CD14-positive monocyte (primary cell): ENCODE measurements around the gene TIRAP. TPM values are rescaled to one million over a fixed set of nuclear protein-coding genes. Genes with fewer than 3 reads are reported as not detected.

Source experiments
- DNase-seq, 3 donors: peaks; one replicate each; pipeline ENCODE4 v3.0.0-alpha.2; 2011 to 2022
- H2AFZ ChIP-seq: 2 replicates; pipeline ENCODE4 v1.6.0; 2012; ENCODE audit warnings: mild to moderate bottlenecking, low read depth, low read length, inconsistent platforms; ENCODE audit not compliant: insufficient read depth, poor library complexity, severe bottlenecking
- H3K27ac ChIP-seq, 2 donors: 1 replicate in 1 of 2; 2 replicates in 1 of 2; pipeline ENCODE4 v1.5.1; 2012 to 2013; ENCODE audit warnings: low read length in 2 of 2, control low read depth in 1 of 2, inconsistent platforms in 1 of 2, low read depth in 1 of 2, mild to moderate bottlenecking in 1 of 2
- H3K27me3 ChIP-seq, 2 donors: one replicate each; pipeline versions ENCODE4 v1.6.0 to v1.6.1; 2011 to 2013; ENCODE audit warnings: low read length in 2 of 2; ENCODE audit not compliant: control insufficient read depth in 2 of 2, insufficient read depth in 2 of 2
- H3K36me3 ChIP-seq, 2 donors: replicated peaks in 1 of 2; 1 replicate in 1 of 2; 2 replicates in 1 of 2; pipeline versions ENCODE4 v1.5.1 to v1.6.1; 2012 to 2013; ENCODE audit warnings: low read length in 2 of 2, control low read depth in 1 of 2, inconsistent platforms in 1 of 2, mild to moderate bottlenecking in 1 of 2; ENCODE audit not compliant: insufficient read depth in 2 of 2, control insufficient read depth in 1 of 2
- H3K4me1 ChIP-seq, 2 donors: 1 replicate in 1 of 2; 2 replicates in 1 of 2; pipeline versions ENCODE4 v1.5.1 to v1.6.1; 2012 to 2013; ENCODE audit warnings: low read length in 2 of 2, control low read depth in 1 of 2, inconsistent platforms in 1 of 2, mild to moderate bottlenecking in 1 of 2, moderate library complexity in 1 of 2; ENCODE audit not compliant: insufficient read depth in 2 of 2, control insufficient read depth in 1 of 2
- H3K4me2 ChIP-seq: replicated peaks from 2 replicates; pipeline ENCODE3; 2012; ENCODE audit warnings: low read length, moderate library complexity, mild to moderate bottlenecking; ENCODE audit not compliant: poor library complexity, severe bottlenecking; ENCODE audit errors: extremely low read depth
- H3K4me3 ChIP-seq, 3 experiments: fragments of 200-600 bp in 1 of 3; sonication (generic) in 1 of 3; replicated peaks in 1 of 3; 1 replicate in 2 of 3; 2 replicates in 1 of 3; pipeline ENCODE4 v1.5.1; 2011 to 2013; ENCODE audit warnings: low read length in 3 of 3, mild to moderate bottlenecking in 3 of 3, control low read depth in 2 of 3, low read depth in 2 of 3, inconsistent platforms in 1 of 3, moderate library complexity in 1 of 3
- H3K79me2 ChIP-seq: 2 replicates; pipeline ENCODE4 v1.6.0; 2012; ENCODE audit warnings: mild to moderate bottlenecking, control low read depth, inconsistent platforms, low read length, moderate library complexity; ENCODE audit not compliant: insufficient read depth
- H3K9ac ChIP-seq: 2 replicates; pipeline ENCODE4 v1.6.0; 2017; ENCODE audit warnings: low read length, mild to moderate bottlenecking; ENCODE audit not compliant: insufficient read depth, poor library complexity, severe bottlenecking
- H3K9me3 ChIP-seq, 2 donors: replicated peaks in 1 of 2; 1 replicate in 1 of 2; 2 replicates in 1 of 2; pipeline versions ENCODE4 v1.5.1 to v1.6.1; 2012 to 2013; ENCODE audit warnings: low read length in 2 of 2, control low read depth in 1 of 2; ENCODE audit not compliant: control insufficient read depth in 1 of 2, insufficient read depth in 1 of 2
- H4K20me1 ChIP-seq: 2 replicates; pipeline ENCODE4 v1.6.0; 2012; ENCODE audit warnings: mild to moderate bottlenecking, low read length, control low read depth, moderate library complexity; ENCODE audit not compliant: insufficient read depth
- H3K27ac Mint-ChIP-seq, 7 donors: one replicate each; pipeline ENCODE4 v1.8.0; 2020; ENCODE audit warnings: mild to moderate bottlenecking in 7 of 7, mixed read lengths in 7 of 7, moderate library complexity in 6 of 7, inconsistent platforms in 2 of 7
- H3K27me3 Mint-ChIP-seq, 3 donors: one replicate each; pipeline ENCODE4 v1.8.0; 2021 to 2022; ENCODE audit warnings: low read depth in 3 of 3, mild to moderate bottlenecking in 3 of 3, mixed read lengths in 3 of 3, moderate library complexity in 3 of 3, inconsistent platforms in 1 of 3
- H3K36me3 Mint-ChIP-seq, 2 donors: one replicate each; pipeline ENCODE4 v1.8.0; 2020; ENCODE audit warnings: mixed read lengths in 2 of 2, inconsistent platforms in 1 of 2, mild to moderate bottlenecking in 1 of 2
- H3K4me1 Mint-ChIP-seq: one replicate; pipeline ENCODE4 v1.8.0; 2020; ENCODE audit warnings: mild to moderate bottlenecking, mixed read lengths
- H3K4me3 Mint-ChIP-seq, 2 donors: one replicate each; pipeline ENCODE4 v1.8.0; 2020; ENCODE audit warnings: mild to moderate bottlenecking in 2 of 2, mixed read lengths in 2 of 2, moderate library complexity in 1 of 2
- H3K9me3 Mint-ChIP-seq, 7 donors: one replicate each; pipeline ENCODE4 v1.8.0; 2020 to 2022; ENCODE audit warnings: mixed read lengths in 7 of 7, mild to moderate bottlenecking in 6 of 7, moderate library complexity in 6 of 7, inconsistent platforms in 2 of 7
- CTCF ChIP-seq: fragments of 200-600 bp; IDR thresholded peaks from one replicate; pipeline ENCODE4 v1.8.0; 2022; ENCODE audit warnings: antibody characterized with exemption, mild to moderate bottlenecking
- WGBS: methylation state at CpG from one replicate; pipeline ENCODE4 v1.1.5; 2013; ENCODE audit warnings: missing lambda C conversion rate; ENCODE audit not compliant: insufficient coverage; 5-methylcytosine and 5-hydroxymethylcytosine counted together
- intact Hi-C, 2 donors: fragments of 100-400 bp; cut with micrococcal nuclease; formaldehyde crosslinking; loops; one replicate each; pipeline versions ENCODE4 v1.15.0 to v1.15.1; 2023
- polyA plus RNA-seq, 3 donors: library from polyadenylated mRNA; depleted of rRNA in 1 of 3; unstranded in 2 of 3; stranded (reverse) in 1 of 3; fragments of 300-500 nt in 2 of 3; fragments of >200 nt in 1 of 3; fragmentation: Illumina TruSeq in 2 of 3; gene quantifications; 1 replicate in 2 of 3; 2 replicates in 1 of 3; pipeline ENCODE4 v1.2.3, GENCODE V29; 2012 to 2021

The TIRAP gene
- polyA plus RNA-seq, 3 donors: 7.0 to 13.8 (median 11.1) TPM

DNA sequence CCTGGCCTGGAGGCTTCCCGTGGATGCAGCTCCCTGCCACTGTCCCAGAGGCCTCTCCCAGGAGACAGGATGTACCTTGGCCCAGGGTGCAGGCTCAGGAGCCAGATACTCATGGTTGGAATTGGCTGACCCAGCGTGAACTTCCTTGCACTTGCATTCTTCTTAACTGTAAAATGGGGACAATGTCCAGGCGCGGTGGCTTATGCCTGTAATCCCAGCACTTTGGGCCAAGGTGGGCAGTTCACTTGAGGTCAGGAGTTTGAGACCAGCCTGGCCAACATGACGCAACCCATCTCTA is 52.5 kb downstream of the TIRAP start:
- H3K27me3 Mint-ChIP-seq: peaks cover 0 to 5% (median 3%) of the 10 kb centered on the region in 3 donors
- Histone ChIP-seq H3K4me3 (no peak overlapping the region), H3K4me2 (no peak overlapping the region), H3K36me3 (peaks cover 51 to 76% of the 10 kb centered on the region in 2 donors), H3K9me3 (no peaks in the 10 kb centered on the region), H3K27ac (no peak overlapping the region), H3K79me2 (no peaks in the 10 kb centered on the region), H2AFZ (no peak overlapping the region), H4K20me1 (peaks cover 3% of the 10 kb centered on the region), H3K27me3 (no peaks in the 10 kb centered on the region), H3K9ac (no peak overlapping the region), H3K4me1 (peaks cover 16 to 18% of the 10 kb centered on the region in 2 donors)
- DNase-seq: no peak
- H3K36me3 Mint-ChIP-seq: peaks cover 72 to 80% of the 10 kb centered on the region in 2 donors
- intact Hi-C loops: no loop called here
- no peaks in the 10 kb centered on the region for H3K9me3 Mint-ChIP-seq
- H3K27ac Mint-ChIP-seq: no peak overlapping the region
- peaks cover 25% of the 10 kb centered on the region for H3K4me1 Mint-ChIP-seq
- TF ChIP-seq CTCF: no peak
- no peak overlapping the region for H3K4me3 Mint-ChIP-seq
- WGBS: 100% methylated on average over 2 of the region's 5 CpGs

- Histone ChIP-seq H3K27ac (no peak overlapping the region), H3K9ac (no peak overlapping the region), H3K79me2 (no peaks in the 10 kb centered on the region), H2AFZ (no peak overlapping the region), H3K4me3 (no peak overlapping the region), H3K27me3 (no peaks in the 10 kb centered on the region), H3K4me2 (no peak overlapping the region), H3K9me3 (no peaks in the 10 kb centered on the region), H4K20me1 (peaks cover 3% of the 10 kb centered on the region), H3K36me3 (peaks cover 48 to 79% of the 10 kb centered on the region in 2 donors), H3K4me1 (peaks cover 16 to 18% of the 10 kb centered on the region in 2 donors)
- H3K36me3 Mint-ChIP-seq: peaks cover 77 to 84% of the 10 kb centered on the region in 2 donors
- intact Hi-C loops: no loop called here
- 7% methylated on average over 7 of the region's 8 CpGs for WGBS
- no peaks in the 10 kb centered on the region for H3K9me3 Mint-ChIP-seq
- peaks cover 27% of the 10 kb centered on the region for H3K4me1 Mint-ChIP-seq
- peaks cover 0 to 5% (median 3%) of the 10 kb centered on the region in 3 donors for H3K27me3 Mint-ChIP-seq
- peak overlapping the region in 3 of 7 donors; percentile 57 to 71 (median 61) for H3K27ac Mint-ChIP-seq
- no peak for TF ChIP-seq CTCF
- no peak for DNase-seq
- no peak overlapping the region for H3K4me3 Mint-ChIP-seq
Measured at GRCh38 chr11:126336138-126336541, 53.2 kb downstream of the TIRAP start.
